ENCODE measurements around the gene ABCA10. TPM values are rescaled to one million over a fixed set of nuclear protein-coding genes. Genes with fewer than 3 reads are reported as not detected.

The ABCA10 gene
- total and polyA plus RNA-seq, 2 of the 13 experiments (the other 11 are each of a cell fraction or from before 2014, with no cell fraction given), result 0.02 to 0.08 TPM

DNA sequence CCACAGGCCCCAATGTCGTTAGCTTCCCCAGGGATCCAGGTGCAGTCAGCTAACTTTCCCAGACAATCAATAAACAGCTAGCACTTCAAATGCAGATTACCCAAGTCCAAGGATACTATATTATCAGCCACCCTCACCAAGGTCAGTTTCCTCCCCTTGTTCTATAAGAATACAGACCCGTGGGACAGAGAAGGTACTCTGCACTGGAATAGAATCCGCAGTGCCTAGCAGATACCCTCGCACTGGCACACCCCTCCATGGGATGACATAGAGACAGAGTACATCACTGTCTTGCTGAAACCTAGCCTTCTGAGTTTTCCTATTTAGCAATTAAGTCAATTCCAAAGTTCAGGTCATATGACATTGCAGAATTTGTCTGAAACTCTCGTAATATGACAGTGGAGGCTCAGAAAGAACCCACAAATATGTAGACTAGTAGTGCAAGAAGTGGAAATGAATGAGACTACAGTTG lies 40.0 kb upstream of the ABCA10 start (continued):
- TF ChIP-seq, protein P1, sequence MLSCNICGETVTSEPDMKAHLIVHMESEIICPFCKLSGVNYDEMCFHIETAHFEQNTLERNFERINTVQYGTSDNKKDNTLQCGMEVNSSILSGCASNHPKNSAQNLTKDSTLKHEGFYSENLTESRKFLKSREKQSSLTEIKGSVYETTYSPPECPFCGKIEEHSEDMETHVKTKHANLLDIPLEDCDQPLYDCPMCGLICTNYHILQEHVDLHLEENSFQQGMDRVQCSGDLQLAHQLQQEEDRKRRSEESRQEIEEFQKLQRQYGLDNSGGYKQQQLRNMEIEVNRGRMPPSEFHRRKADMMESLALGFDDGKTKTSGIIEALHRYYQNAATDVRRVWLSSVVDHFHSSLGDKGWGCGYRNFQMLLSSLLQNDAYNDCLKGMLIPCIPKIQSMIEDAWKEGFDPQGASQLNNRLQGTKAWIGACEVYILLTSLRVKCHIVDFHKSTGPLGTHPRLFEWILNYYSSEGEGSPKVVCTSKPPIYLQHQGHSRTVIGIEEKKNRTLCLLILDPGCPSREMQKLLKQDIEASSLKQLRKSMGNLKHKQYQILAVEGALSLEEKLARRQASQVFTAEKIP (CRISPR knock-in tag; IDR thresholded peaks at IDR 0.05; ENCODE audit: borderline replicate concordance), result no peak
- TF ChIP-seq TBL1XR1 (IDR thresholded peaks at IDR 0.05; ENCODE audit: borderline replicate concordance, low read length, partially characterized antibody) (peak; percentile 73), SAFB2 (CRISPR knock-in tag; IDR thresholded peaks at IDR 0.05; ENCODE audit: borderline replicate concordance, low read depth) (no peak), ZNF253 (CRISPR knock-in tag; IDR thresholded peaks at IDR 0.05; ENCODE audit: borderline replicate concordance) (no peak), HNF4A (CRISPR knock-in tag; IDR thresholded peaks at IDR 0.05) (peak; percentile 97), JUND (CRISPR knock-in tag; IDR thresholded peaks at IDR 0.05) (no peak), ZFP37 (CRISPR knock-in tag; IDR thresholded peaks at IDR 0.05; ENCODE audit: borderline replicate concordance) (no peak), ZNF572 (CRISPR knock-in tag; IDR thresholded peaks at IDR 0.05) (no peak), STAG1 (CRISPR knock-in tag; IDR thresholded peaks at IDR 0.05) (no peak), RFXANK (CRISPR knock-in tag; IDR thresholded peaks at IDR 0.05) (no peak), STAT5B (CRISPR knock-in tag; IDR thresholded peaks at IDR 0.05) (no peak), ZBTB21 (CRISPR knock-in tag; IDR thresholded peaks at IDR 0.05) (peak; percentile 47; the same call in 1 of the 2 replicates), HNRNPK (IDR thresholded peaks at IDR 0.05; ENCODE audit: low read depth, low read length, poor library complexity, severe bottlenecking) (no peak), ZNF616 (CRISPR knock-in tag; IDR thresholded peaks at IDR 0.05; ENCODE audit: low read depth) (no peak)
- TF ChIP-seq, protein P2, sequence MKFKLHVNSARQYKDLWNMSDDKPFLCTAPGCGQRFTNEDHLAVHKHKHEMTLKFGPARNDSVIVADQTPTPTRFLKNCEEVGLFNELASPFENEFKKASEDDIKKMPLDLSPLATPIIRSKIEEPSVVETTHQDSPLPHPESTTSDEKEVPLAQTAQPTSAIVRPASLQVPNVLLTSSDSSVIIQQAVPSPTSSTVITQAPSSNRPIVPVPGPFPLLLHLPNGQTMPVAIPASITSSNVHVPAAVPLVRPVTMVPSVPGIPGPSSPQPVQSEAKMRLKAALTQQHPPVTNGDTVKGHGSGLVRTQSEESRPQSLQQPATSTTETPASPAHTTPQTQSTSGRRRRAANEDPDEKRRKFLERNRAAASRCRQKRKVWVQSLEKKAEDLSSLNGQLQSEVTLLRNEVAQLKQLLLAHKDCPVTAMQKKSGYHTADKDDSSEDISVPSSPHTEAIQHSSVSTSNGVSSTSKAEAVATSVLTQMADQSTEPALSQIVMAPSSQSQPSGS (CRISPR knock-in tag; IDR thresholded peaks at IDR 0.05), result 0 out of 2 replicates have a peak, but pooled peaks have one; percentile 40
- TF ChIP-seq, protein P3, sequence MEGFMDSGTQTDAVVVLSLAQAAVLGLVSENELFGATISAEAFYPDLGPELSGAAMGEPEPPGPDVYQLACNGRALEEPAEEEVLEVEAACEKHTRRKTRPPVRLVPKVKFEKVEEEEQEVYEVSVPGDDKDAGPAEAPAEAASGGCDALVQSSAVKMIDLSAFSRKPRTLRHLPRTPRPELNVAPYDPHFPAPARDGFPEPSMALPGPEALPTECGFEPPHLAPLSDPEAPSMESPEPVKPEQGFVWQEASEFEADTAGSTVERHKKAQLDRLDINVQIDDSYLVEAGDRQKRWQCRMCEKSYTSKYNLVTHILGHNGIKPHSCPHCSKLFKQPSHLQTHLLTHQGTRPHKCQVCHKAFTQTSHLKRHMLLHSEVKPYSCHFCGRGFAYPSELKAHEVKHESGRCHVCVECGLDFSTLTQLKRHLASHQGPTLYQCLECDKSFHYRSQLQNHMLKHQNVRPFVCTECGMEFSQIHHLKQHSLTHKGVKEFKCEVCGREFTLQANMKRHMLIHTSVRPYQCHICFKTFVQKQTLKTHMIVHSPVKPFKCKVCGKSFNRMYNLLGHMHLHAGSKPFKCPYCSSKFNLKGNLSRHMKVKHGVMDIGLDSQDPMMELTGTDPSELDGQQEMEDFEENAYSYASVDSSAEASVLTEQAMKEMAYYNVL (CRISPR knock-in tag; IDR thresholded peaks at IDR 0.05; ENCODE audit: borderline replicate concordance), result no peak
- TF ChIP-seq, protein P4, sequence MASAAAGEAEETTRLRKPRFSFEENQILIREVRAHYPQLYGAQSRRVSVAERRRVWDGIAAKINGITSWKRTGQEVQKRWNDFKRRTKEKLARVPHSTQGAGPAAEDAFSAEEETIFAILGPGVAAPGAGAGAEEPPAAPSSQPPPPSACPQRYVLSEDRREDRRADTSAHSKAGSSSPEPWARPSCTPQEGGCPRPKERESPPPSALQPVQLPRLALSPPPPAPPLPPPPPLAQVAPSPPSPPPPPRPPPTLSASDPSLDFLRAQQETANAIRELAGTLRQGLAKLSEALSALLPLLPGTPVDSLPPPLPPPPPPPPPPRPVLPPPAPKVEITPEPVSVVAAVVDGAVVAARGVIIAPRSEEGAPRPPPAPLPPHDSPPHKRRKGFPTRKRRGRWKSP (CRISPR knock-in tag; IDR thresholded peaks at IDR 0.05), result no peak
- TF ChIP-seq, protein P5, sequence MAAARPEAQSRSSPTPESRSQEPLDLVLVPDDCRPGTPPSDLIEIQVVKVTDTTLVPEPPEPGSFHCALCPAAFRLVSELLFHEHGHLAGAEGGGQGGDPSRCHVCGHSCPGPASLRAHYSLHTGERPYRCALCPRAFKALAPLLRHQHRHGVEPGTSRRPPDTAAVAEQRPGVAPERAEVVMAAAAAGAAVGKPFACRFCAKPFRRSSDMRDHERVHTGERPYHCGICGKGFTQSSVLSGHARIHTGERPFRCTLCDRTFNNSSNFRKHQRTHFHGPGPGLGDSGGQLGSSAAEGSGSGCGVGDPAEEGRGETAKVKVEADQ (CRISPR knock-in tag; IDR thresholded peaks at IDR 0.05; ENCODE audit: borderline replicate concordance), result no peak
- TF ChIP-seq, protein P6, sequence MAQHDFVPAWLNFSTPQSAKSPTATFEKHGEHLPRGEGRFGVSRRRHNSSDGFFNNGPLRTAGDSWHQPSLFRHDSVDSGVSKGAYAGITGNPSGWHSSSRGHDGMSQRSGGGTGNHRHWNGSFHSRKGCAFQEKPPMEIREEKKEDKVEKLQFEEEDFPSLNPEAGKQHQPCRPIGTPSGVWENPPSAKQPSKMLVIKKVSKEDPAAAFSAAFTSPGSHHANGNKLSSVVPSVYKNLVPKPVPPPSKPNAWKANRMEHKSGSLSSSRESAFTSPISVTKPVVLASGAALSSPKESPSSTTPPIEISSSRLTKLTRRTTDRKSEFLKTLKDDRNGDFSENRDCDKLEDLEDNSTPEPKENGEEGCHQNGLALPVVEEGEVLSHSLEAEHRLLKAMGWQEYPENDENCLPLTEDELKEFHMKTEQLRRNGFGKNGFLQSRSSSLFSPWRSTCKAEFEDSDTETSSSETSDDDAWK (CRISPR knock-in tag; IDR thresholded peaks at IDR 0.05), result no peak
